Muscle of leg (tissue), 11 donors: Measurements from ENCODE around the gene RPTOR. TPM values are rescaled to one million over a fixed set of nuclear protein-coding genes. Genes with fewer than 3 reads are reported as not detected.

Source experiments
- DNase-seq: peaks from one replicate; pipeline ENCODE4 v3.0.0; 2013
- H3K27ac ChIP-seq: one replicate; pipeline ENCODE4 v1.5.1; 2013; ENCODE audit warnings: mild to moderate bottlenecking, low read length, control low read depth
- H3K27me3 ChIP-seq: one replicate; pipeline ENCODE4 v1.6.1; 2013; ENCODE audit warnings: low read length; ENCODE audit not compliant: control insufficient read depth, insufficient read depth
- H3K36me3 ChIP-seq: one replicate; pipeline ENCODE4 v1.6.1; 2013; ENCODE audit warnings: low read length; ENCODE audit not compliant: control insufficient read depth, insufficient read depth
- H3K4me1 ChIP-seq: one replicate; pipeline ENCODE4 v1.6.1; 2013; ENCODE audit warnings: low read length; ENCODE audit not compliant: control insufficient read depth, insufficient read depth
- H3K4me3 ChIP-seq: one replicate; pipeline ENCODE4 v1.5.1; 2013; ENCODE audit warnings: low read length, control low read depth
- H3K9me3 ChIP-seq: replicated peaks from 2 replicates; pipeline ENCODE4 v1.6.1; 2013; ENCODE audit warnings: low read depth, low read length; ENCODE audit not compliant: control insufficient read depth
- WGBS: methylation state at CpG from one replicate; pipeline ENCODE4 v1.1.5; 2013; ENCODE audit warnings: missing lambda C conversion rate; ENCODE audit not compliant: insufficient coverage; 5-methylcytosine and 5-hydroxymethylcytosine counted together
- polyA plus RNA-seq, 8 donors: library from polyadenylated mRNA; unstranded; fragments of 120-200 nt; gene quantifications; one replicate each; pipeline versions ENCODE4 v1.2.1 to v1.2.3, GENCODE V29; 2013; ENCODE audit warnings: inconsistent platforms in 1 of 8, low replicate concordance in 1 of 8; ENCODE audit not compliant: insufficient read length in 8 of 8, insufficient read depth in 1 of 8
- total RNA-seq: library from RNA; stranded (reverse); fragments of 120-200 nt; gene quantifications from one replicate; pipeline ENCODE4 v1.2.4, GENCODE V29; 2013

RPTOR gene
- total and polyA plus RNA-seq, 9 donors: 17.3 to 23.7 (median 20.0) TPM

- H3K4me3 ChIP-seq: no peak overlapping the region
- H3K36me3 ChIP-seq: peaks cover 49% of the 10 kb centered on the region
- no peaks in the 10 kb centered on the region for H3K4me1 ChIP-seq
- WGBS: 86% methylated on average over 44 of the region's 44 CpGs
- H3K27me3 ChIP-seq: no peaks in the 10 kb centered on the region
- no peaks in the 10 kb centered on the region for H3K9me3 ChIP-seq
- no peak for DNase-seq
- no peak overlapping the region for H3K27ac ChIP-seq
Observed at GRCh38 chr17:80949451-80950421, 405.1 kb downstream of the RPTOR start.

GRCh38 chr17:80950466-80951120 lies 406.0 kb downstream of the RPTOR start:
- DNase-seq: no peak

GRCh38 chr17:80951121-80952090 lies 406.8 kb downstream of the RPTOR start:
- Histone ChIP-seq H3K27me3 (no peaks in the 10 kb centered on the region), H3K36me3 (peaks cover 41% of the 10 kb centered on the region), H3K4me1 (no peaks in the 10 kb centered on the region), H3K9me3 (no peaks in the 10 kb centered on the region), H3K4me3 (no peak overlapping the region), H3K27ac (no peak overlapping the region)
- WGBS: 89% methylated on average over 34 of the region's 38 CpGs
- DNase-seq: no peak

More at GRCh38 chr17:80950466-80951120, 406.0 kb downstream of the RPTOR start:
- no peak overlapping the region for H3K27ac ChIP-seq
- H3K27me3 ChIP-seq: no peaks in the 10 kb centered on the region
- H3K9me3 ChIP-seq: no peaks in the 10 kb centered on the region
- no peaks in the 10 kb centered on the region for H3K4me1 ChIP-seq
- peaks cover 49% of the 10 kb centered on the region for H3K36me3 ChIP-seq
- no peak overlapping the region for H3K4me3 ChIP-seq
- 88% methylated on average over 15 of the region's 17 CpGs for WGBS

GRCh38 chr17:80952291-80952690 lies 407.7 kb downstream of the RPTOR start:
- Histone ChIP-seq H3K4me1 (no peaks in the 10 kb centered on the region), H3K27ac (no peak overlapping the region), H3K27me3 (no peaks in the 10 kb centered on the region), H3K9me3 (no peaks in the 10 kb centered on the region), H3K4me3 (no peak overlapping the region), H3K36me3 (peaks cover 32% of the 10 kb centered on the region)
- no peak for DNase-seq
- WGBS: 86% methylated on average over 16 of the region's 16 CpGs

GRCh38 chr17:80953471-80954315 lies 409.1 kb downstream of the RPTOR start:
- Histone ChIP-seq H3K36me3 (peaks cover 23% of the 10 kb centered on the region), H3K4me3 (no peak overlapping the region)
- 91% methylated on average over 17 of the region's 22 CpGs for WGBS

GRCh38 chr17:80955078-80955477 lies 410.4 kb downstream of the RPTOR start:
- Histone ChIP-seq H3K27me3 (no peaks in the 10 kb centered on the region), H3K27ac (no peak overlapping the region), H3K4me3 (no peak overlapping the region), H3K36me3 (peaks cover 22% of the 10 kb centered on the region), H3K9me3 (no peaks in the 10 kb centered on the region), H3K4me1 (peaks cover 17% of the 10 kb centered on the region)
- no peak for DNase-seq
- WGBS: 100% methylated on average over 2 of the region's 5 CpGs

More at GRCh38 chr17:80953471-80954315, 409.1 kb downstream of the RPTOR start:
- Histone ChIP-seq H3K27ac (no peak overlapping the region), H3K9me3 (no peaks in the 10 kb centered on the region), H3K27me3 (no peaks in the 10 kb centered on the region), H3K4me1 (peaks cover 3% of the 10 kb centered on the region)
- no peak for DNase-seq

GRCh38 chr17:80955671-80956280 lies 411.1 kb downstream of the RPTOR start:
- H3K9me3 ChIP-seq: no peaks in the 10 kb centered on the region
- H3K36me3 ChIP-seq: peaks cover 18% of the 10 kb centered on the region
- no peak overlapping the region for H3K27ac ChIP-seq
- no peak for DNase-seq
- no peak overlapping the region for H3K4me3 ChIP-seq
- H3K27me3 ChIP-seq: no peaks in the 10 kb centered on the region
- 84% methylated on average over 8 of the region's 16 CpGs for WGBS
- peaks cover 24% of the 10 kb centered on the region for H3K4me1 ChIP-seq

GRCh38 chr17:80956321-80957190 lies 411.9 kb downstream of the RPTOR start:
- Histone ChIP-seq H3K4me1 (peaks cover 32% of the 10 kb centered on the region), H3K36me3 (peaks cover 13% of the 10 kb centered on the region), H3K9me3 (no peaks in the 10 kb centered on the region), H3K27ac (no peak overlapping the region), H3K4me3 (no peak overlapping the region), H3K27me3 (no peaks in the 10 kb centered on the region)
- 91% methylated on average over 23 of the region's 29 CpGs for WGBS
- no peak for DNase-seq
